SK-N-SH treated with all-trans-retinoic acid at 6 μM for 48 hours (cell line): ENCODE results near the gene TTBK2.

Source experiments
- ATAC-seq: fragments of 200-7000 bp; cut with Tn5 transposase; 3 replicates; pipeline ENCODE4 v1.9.1; 2020; ENCODE audit warnings: mild to moderate bottlenecking, moderate library complexity
- BACH2 ChIP-seq: fragments of 250-450 bp; sonication (Bioruptor Pico); IDR thresholded peaks from 2 replicates; pipeline ENCODE4 v1.9.0; 2021; ENCODE audit warnings: mild to moderate bottlenecking, borderline replicate concordance
- CSDC2 ChIP-seq: fragments of 250-450 bp; sonication (Bioruptor Pico); IDR thresholded peaks from 2 replicates; pipeline ENCODE4 v1.5.0; 2020; ENCODE audit warnings: mild to moderate bottlenecking, moderate library complexity
- CSRNP3 ChIP-seq: fragments of 250-450 bp; sonication (Bioruptor Pico); IDR thresholded peaks from 2 replicates; pipeline ENCODE4 v1.5.1; 2021; ENCODE audit warnings: mild to moderate bottlenecking, moderate library complexity
- ESRRG ChIP-seq: fragments of 250-450 bp; sonication (Bioruptor Pico); IDR thresholded peaks from 2 replicates; pipeline ENCODE4 v1.6.1; 2021; ENCODE audit warnings: mild to moderate bottlenecking
- GLIS3 ChIP-seq: fragments of 250-450 bp; sonication (Bioruptor Pico); IDR thresholded peaks from 2 replicates; pipeline ENCODE4 v1.5.0; 2020; ENCODE audit warnings: mild to moderate bottlenecking, moderate library complexity
- ISL1 ChIP-seq: fragments of 250-450 bp; sonication (Bioruptor Pico); IDR thresholded peaks from 2 replicates; pipeline ENCODE4 v2.1.2; 2022; ENCODE audit warnings: mild to moderate bottlenecking, moderate library complexity
- OSR1 ChIP-seq: fragments of 250-450 bp; sonication (Bioruptor Pico); IDR thresholded peaks from 2 replicates; pipeline ENCODE4 v1.8.0; 2022; ENCODE audit warnings: moderate library complexity, mild to moderate bottlenecking, inconsistent platforms
- PPARA ChIP-seq: fragments of 250-450 bp; sonication (Bioruptor Pico); IDR thresholded peaks from 2 replicates; pipeline ENCODE4 v1.5.0; 2020; ENCODE audit warnings: mild to moderate bottlenecking, borderline replicate concordance
- RARB ChIP-seq: fragments of 250-450 bp; sonication (Bioruptor Pico); IDR thresholded peaks from 2 replicates; pipeline ENCODE4 v1.8.0; 2021; ENCODE audit warnings: mild to moderate bottlenecking, moderate library complexity
- SNAI2 ChIP-seq: fragments of 250-450 bp; sonication (Bioruptor Pico); IDR thresholded peaks from 2 replicates; pipeline ENCODE4 v1.5.0; 2020; ENCODE audit warnings: mild to moderate bottlenecking, moderate library complexity
- TCF4 ChIP-seq: fragments of 250-450 bp; sonication (Bioruptor Pico); IDR thresholded peaks from 2 replicates; pipeline ENCODE4 v1.8.0; 2021; ENCODE audit warnings: mild to moderate bottlenecking, moderate library complexity, borderline replicate concordance
- TOX ChIP-seq: fragments of 250-450 bp; sonication (Bioruptor Pico); IDR thresholded peaks from 2 replicates; pipeline ENCODE4 v1.8.0; 2021; ENCODE audit warnings: mild to moderate bottlenecking, moderate library complexity, borderline replicate concordance
- TSHZ2 ChIP-seq: fragments of 250-450 bp; sonication (Bioruptor Pico); IDR thresholded peaks from 2 replicates; pipeline ENCODE4 v1.5.0; 2020; ENCODE audit warnings: mild to moderate bottlenecking, moderate library complexity
- ZC3H10 ChIP-seq: fragments of 250-450 bp; sonication (Bioruptor Pico); IDR thresholded peaks from 2 replicates; pipeline ENCODE4 v1.5.1; 2021; ENCODE audit warnings: mild to moderate bottlenecking, moderate library complexity
- ZFP3 ChIP-seq: fragments of 250-450 bp; sonication (Bioruptor Pico); IDR thresholded peaks from 2 replicates; pipeline ENCODE4 v1.5.0; 2020; ENCODE audit warnings: mild to moderate bottlenecking, moderate library complexity
- ZFP30 ChIP-seq: fragments of 450-650 bp; formaldehyde crosslinking; IDR thresholded peaks from 2 replicates; pipeline ENCODE4 v1.5.0; 2022; ENCODE audit warnings: mild to moderate bottlenecking, moderate library complexity
- ZNF565 ChIP-seq: fragments of 450-650 bp; formaldehyde crosslinking; conservative IDR thresholded peaks from 2 replicates; pipeline ENCODE4 v1.5.0; 2020; ENCODE audit warnings: low read depth, mild to moderate bottlenecking, moderate library complexity
- ZNF70 ChIP-seq: fragments of 450-650 bp; formaldehyde crosslinking; IDR thresholded peaks from 2 replicates; pipeline ENCODE4 v1.5.0; 2020; ENCODE audit warnings: mild to moderate bottlenecking, moderate library complexity
- ZNF8 ChIP-seq: fragments of 450-650 bp; formaldehyde crosslinking; IDR thresholded peaks from 2 replicates; pipeline ENCODE4 v1.5.0; 2020; ENCODE audit warnings: mild to moderate bottlenecking, moderate library complexity
- TF ChIP-seq, protein P1 (sequence below): fragments of 250-450 bp; sonication (Bioruptor Pico); IDR thresholded peaks from 2 replicates; pipeline ENCODE4 v1.5.1; 2020; ENCODE audit warnings: low read depth, mild to moderate bottlenecking, moderate library complexity
- TF ChIP-seq, protein P2 (sequence below): fragments of 250-450 bp; sonication (Bioruptor Pico); IDR thresholded peaks from 2 replicates; pipeline ENCODE4 v1.8.0; 2020; ENCODE audit warnings: mild to moderate bottlenecking, moderate library complexity, borderline replicate concordance
- TF ChIP-seq, protein P3 (sequence below): fragments of 250-450 bp; sonication (Bioruptor Pico); IDR thresholded peaks from 2 replicates; pipeline ENCODE4 v1.8.0; 2021; ENCODE audit warnings: low read depth, mild to moderate bottlenecking, moderate library complexity, borderline replicate concordance

The TTBK2 gene

DNA sequence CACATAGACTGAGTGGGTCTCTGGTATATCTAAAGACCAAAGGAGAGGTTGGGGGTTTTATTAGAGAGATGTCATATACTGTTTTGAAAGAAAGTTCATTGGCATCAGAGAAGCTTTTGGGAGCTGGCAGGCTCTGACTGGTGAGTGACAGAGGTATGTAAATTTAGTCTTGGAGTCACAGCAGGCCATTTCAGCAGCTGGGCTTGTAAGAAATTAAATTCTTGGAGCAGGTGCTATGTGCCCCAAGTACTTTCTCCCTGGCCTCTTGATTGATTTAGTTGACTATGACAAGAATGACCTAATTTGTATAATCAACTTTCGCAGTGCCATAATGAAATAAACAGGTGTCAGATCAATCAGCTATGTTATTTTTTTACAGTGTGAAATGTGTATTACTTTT, 135.9 kb downstream of the TTBK2 start:
- ATAC-seq, result no peak
- no peak for TF ChIP-seq ZNF565 (CRISPR knock-in tag)

- ATAC-seq, result no peak
- TF ChIP-seq BACH2 (no peak), ZFP3 (CRISPR knock-in tag) (no peak)
These were observed 137.9 kb downstream of the TTBK2 start for GRCh38 chr15:42782716-42783115.

GRCh38 chr15:42775416-42775815, 145.2 kb downstream of the TTBK2 start:
- TF ChIP-seq ZC3H10 (CRISPR knock-in tag), result no peak
- TF ChIP-seq, protein P1, sequence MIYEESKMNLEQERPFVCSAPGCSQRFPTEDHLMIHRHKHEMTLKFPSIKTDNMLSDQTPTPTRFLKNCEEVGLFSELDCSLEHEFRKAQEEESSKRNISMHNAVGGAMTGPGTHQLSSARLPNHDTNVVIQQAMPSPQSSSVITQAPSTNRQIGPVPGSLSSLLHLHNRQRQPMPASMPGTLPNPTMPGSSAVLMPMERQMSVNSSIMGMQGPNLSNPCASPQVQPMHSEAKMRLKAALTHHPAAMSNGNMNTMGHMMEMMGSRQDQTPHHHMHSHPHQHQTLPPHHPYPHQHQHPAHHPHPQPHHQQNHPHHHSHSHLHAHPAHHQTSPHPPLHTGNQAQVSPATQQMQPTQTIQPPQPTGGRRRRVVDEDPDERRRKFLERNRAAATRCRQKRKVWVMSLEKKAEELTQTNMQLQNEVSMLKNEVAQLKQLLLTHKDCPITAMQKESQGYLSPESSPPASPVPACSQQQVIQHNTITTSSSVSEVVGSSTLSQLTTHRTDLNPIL, result no peak
- TF ChIP-seq TSHZ2, result no peak
- no peak for TF ChIP-seq TCF4 (CRISPR knock-in tag)
- no peak for TF ChIP-seq ZFP3 (CRISPR knock-in tag)
- no peak for TF ChIP-seq ISL1
- no peak for TF ChIP-seq BACH2
- no peak for TF ChIP-seq TOX (CRISPR knock-in tag)
- TF ChIP-seq ZNF70 (CRISPR knock-in tag), result no peak
- no peak for TF ChIP-seq PPARA (CRISPR knock-in tag)
- no peak for TF ChIP-seq OSR1
- no peak for TF ChIP-seq ZFP30 (CRISPR knock-in tag)
- no peak for TF ChIP-seq CSRNP3 (CRISPR knock-in tag)
- TF ChIP-seq GLIS3 (CRISPR knock-in tag), result no peak
- no peak for TF ChIP-seq ESRRG (CRISPR knock-in tag)
- TF ChIP-seq ZNF8 (CRISPR knock-in tag), result no peak
- TF ChIP-seq RARB (CRISPR knock-in tag), result no peak
- TF ChIP-seq, protein P2, sequence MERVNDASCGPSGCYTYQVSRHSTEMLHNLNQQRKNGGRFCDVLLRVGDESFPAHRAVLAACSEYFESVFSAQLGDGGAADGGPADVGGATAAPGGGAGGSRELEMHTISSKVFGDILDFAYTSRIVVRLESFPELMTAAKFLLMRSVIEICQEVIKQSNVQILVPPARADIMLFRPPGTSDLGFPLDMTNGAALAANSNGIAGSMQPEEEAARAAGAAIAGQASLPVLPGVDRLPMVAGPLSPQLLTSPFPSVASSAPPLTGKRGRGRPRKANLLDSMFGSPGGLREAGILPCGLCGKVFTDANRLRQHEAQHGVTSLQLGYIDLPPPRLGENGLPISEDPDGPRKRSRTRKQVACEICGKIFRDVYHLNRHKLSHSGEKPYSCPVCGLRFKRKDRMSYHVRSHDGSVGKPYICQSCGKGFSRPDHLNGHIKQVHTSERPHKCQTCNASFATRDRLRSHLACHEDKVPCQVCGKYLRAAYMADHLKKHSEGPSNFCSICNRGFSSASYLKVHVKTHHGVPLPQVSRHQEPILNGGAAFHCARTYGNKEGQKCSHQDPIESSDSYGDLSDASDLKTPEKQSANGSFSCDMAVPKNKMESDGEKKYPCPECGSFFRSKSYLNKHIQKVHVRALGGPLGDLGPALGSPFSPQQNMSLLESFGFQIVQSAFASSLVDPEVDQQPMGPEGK (CRISPR knock-in tag), result no peak
- TF ChIP-seq ZNF565 (CRISPR knock-in tag), result no peak
- no peak for TF ChIP-seq SNAI2 (CRISPR knock-in tag)
- no peak for ATAC-seq

- no peak for ATAC-seq
- TF ChIP-seq ZNF8 (CRISPR knock-in tag) (no peak), ZFP3 (CRISPR knock-in tag) (no peak), BACH2 (no peak), OSR1 (no peak)
These were observed 147.7 kb downstream of the TTBK2 start for GRCh38 chr15:42772901-42773300.

- ATAC-seq, result no peak
- TF ChIP-seq RARB (CRISPR knock-in tag) (no peak), TOX (CRISPR knock-in tag) (no peak), TCF4 (CRISPR knock-in tag) (no peak), BACH2 (no peak), CSDC2 (CRISPR knock-in tag) (no peak), ZNF8 (CRISPR knock-in tag) (no peak), ZFP3 (CRISPR knock-in tag) (no peak), TSHZ2 (no peak), PPARA (CRISPR knock-in tag) (no peak), SNAI2 (CRISPR knock-in tag) (no peak)
- TF ChIP-seq, protein P3, sequence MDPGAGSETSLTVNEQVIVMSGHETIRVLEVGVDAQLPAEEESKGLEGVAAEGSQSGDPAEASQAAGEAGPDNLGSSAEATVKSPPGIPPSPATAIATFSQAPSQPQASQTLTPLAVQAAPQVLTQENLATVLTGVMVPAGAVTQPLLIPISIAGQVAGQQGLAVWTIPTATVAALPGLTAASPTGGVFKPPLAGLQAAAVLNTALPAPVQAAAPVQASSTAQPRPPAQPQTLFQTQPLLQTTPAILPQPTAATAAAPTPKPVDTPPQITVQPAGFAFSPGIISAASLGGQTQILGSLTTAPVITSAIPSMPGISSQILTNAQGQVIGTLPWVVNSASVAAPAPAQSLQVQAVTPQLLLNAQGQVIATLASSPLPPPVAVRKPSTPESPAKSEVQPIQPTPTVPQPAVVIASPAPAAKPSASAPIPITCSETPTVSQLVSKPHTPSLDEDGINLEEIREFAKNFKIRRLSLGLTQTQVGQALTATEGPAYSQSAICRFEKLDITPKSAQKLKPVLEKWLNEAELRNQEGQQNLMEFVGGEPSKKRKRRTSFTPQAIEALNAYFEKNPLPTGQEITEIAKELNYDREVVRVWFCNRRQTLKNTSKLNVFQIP (CRISPR knock-in tag), result no peak
These were observed 148.4 kb downstream of the TTBK2 start for GRCh38 chr15:42772144-42772543.
